Articular chondrocyte of knee joint (primary cell): ENCODE results near the gene REC114. TPM values are rescaled to one million over a fixed set of nuclear protein-coding genes. Genes with fewer than 3 reads are reported as not detected.

Experiments used
- total RNA-seq: library from RNA; depleted of rRNA; stranded (reverse); fragments of >200 nt; gene quantifications from 2 replicates; pipeline ENCODE4 v1.2.3, GENCODE V29; 2012

The REC114 gene, protein sequence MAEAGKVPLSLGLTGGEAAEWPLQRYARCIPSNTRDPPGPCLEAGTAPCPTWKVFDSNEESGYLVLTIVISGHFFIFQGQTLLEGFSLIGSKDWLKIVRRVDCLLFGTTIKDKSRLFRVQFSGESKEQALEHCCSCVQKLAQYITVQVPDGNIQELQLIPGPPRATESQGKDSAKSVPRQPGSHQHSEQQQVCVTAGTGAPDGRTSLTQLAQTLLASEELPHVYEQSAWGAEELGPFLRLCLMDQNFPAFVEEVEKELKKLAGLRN
- not detected in 2 replicates for total RNA-seq

DNA sequence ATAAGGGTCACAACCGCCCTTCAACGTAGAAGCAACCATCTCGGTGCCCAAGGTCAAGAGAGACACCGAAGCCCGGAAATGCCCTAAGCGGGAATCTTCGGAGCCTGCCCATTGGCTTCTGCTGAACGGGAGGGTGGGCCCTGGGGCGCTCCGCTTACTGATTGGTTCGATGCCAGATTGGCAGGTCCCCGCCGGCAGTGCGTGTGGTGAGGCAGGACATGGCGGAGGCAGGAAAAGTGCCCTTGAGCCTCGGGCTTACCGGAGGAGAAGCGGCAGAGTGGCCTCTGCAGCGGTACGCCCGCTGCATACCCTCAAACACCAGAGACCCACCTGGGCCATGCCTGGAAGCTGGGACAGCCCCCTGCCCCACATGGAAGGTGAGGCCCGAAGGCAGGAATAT is at the start of gene REC114:
Gene REC114 (plus strand): TSS at position 197 of the 400 bp plus-strand sequence. CDS start 22 bp downstream, at position 219.

Other genes with a start within 250 kb of the REC114 start
- gene HCN4, start 74.2 kb upstream of the REC114 start, total RNA-seq: not detected in 2 replicates
- gene NPTN, start 190.2 kb downstream of the REC114 start, total RNA-seq: 138 and 161 TPM in 2 replicates
- 101 and 125 TPM in 2 replicates for gene CD276, start 241.2 kb downstream of the REC114 start, total RNA-seq